NCI-H748 treated with DMSO at 0.1 percent for 48 hours (cell line): ENCODE results near the gene TAL2.

Experiments
- DNase-seq: peaks from one replicate; lab custom pipeline; 2025; lab: John Stamatoyannopoulos, UW

Gene TAL2

DNA sequence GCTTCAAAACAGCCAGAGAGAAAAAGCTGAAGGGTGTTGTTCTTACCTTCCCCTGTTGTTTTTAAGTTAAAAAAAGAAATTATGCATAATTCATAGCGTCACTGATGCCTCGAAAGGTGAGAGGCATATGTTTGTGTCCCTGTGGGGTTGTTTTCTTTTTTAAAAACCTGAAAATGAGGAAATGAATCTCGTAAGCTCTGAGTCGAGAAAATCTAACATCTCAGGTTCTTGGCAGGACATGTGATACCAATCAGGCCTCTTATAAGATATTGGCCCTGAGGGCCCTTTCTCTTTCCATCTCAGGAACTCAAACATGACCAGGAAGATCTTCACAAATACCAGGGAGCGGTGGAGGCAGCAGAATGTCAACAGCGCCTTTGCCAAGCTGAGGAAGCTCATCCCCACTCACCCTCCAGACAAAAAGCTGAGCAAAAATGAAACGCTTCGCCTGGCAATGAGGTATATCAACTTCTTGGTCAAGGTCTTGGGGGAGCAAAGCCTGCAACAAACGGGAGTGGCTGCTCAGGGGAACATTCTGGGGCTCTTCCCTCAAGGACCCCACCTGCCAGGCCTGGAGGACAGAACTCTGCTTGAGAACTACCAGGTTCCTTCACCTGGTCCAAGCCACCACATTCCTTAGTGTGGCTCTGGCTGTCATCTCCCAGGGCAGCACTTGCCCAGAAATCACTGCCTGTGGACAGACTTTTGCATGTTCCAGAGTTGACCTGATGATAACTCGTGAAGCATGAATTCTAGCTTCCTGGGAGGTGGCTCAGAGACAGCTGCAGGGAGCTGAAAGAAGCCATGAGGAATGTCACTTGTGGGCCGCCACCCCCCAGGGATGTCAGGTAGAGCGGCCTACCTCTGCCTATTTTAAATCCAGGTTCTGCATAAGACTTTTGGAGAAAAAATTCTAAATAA, at the start of gene TAL2:
Gene TAL2 (plus strand): TSS at position 274 of the 921 bp plus-strand sequence. CDS start 40 bp downstream, at position 314.
- no peak for DNase-seq

DNA sequence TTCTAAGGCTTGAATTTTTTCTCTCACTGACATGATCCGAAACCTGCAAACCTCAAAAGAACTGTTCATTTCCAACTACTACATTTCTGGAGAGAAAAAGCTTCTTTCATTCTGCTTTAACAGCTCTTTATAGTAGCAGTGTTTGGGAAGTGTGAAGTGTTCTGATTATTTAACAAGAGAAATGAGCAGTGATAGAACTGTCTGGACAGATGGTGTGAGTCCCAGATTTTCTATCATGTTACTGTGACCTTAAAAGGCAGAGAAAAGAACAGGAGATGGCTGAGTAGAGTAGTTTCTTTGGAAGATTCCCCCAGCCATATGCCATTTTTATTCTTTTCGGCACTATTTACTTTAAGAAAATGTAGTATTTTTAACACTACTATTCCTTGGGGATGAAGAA, 41.3 kb upstream of the TAL2 start:
- DNase-seq = no peak

DNA sequence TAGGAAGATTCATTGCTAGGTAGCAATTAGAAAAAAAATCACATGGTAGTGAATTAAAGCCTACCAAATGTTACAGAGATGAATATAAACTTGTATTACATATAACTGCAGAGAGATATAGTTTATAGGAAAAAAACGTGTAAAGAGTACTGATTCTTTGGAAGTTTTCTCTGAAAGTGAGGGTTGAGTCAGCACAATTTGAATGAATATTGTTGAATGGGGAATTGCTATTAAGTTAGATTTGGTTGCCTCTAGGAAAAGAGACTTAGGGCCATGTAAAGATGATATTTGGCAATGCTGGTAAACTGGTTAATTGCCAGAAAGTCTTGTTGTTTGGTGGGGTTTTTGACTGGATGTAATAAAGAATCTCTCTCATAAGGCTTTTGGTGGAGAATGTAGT, 37.2 kb upstream of the TAL2 start:
- no peak for DNase-seq

DNA sequence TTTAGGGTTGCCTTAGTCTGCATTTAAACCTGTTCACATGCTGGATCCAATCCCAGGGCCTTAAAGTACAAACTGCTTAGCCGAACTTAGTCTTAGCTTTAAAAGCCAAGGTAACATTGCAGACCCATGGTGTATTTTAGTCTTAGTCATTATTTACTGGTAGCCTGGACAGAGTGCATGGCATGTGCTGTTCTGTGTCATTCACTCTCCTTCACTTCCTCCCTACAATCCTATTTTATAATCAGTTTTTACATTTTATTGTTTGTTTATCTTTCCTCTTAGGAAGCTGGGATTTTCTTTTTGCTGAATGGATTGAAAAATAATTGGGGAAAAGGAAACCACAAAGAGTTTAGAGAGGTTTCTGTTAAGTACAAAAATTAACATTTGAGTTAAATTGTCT, 29.4 kb upstream of the TAL2 start:
- DNase-seq = no peak

DNA sequence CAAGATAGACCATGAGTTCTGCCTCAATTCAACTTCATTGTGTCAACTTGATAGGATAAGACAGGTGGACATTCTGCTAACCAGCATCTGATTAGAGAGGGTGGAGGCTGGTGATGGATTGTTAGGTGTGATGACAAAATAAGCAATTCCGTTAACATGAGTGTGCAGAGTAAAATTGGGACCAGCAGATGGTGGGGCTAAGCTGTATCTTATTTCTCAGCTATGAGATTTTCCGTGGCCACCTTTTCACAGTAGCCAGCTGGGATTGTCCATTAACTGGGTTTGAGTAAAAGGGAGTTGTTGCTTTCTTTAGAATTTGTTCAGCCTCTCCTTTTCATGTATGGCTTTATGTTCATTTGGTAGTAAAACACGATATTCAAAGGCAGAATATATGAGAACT, 28.8 kb upstream of the TAL2 start:
- DNase-seq = no peak

DNA sequence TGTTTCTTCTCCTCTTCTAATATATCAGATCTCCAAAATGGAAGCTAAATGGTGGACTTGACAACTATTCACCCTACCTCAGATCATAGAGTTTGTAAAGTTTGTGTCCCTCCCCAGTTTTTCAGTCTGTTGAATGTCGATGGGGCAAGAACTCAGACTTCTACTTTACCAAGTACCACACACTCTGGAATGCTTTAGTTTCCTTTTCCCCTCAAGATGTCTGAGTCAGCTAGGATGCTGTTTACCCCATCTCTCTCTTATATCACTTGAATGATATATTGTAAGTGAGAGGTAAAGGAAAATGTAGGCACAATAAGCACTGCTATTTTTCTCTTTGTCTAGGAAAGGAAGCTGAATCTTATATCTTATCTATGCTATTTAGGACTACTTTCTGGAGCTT, 25.9 kb upstream of the TAL2 start:
- no peak for DNase-seq

DNA sequence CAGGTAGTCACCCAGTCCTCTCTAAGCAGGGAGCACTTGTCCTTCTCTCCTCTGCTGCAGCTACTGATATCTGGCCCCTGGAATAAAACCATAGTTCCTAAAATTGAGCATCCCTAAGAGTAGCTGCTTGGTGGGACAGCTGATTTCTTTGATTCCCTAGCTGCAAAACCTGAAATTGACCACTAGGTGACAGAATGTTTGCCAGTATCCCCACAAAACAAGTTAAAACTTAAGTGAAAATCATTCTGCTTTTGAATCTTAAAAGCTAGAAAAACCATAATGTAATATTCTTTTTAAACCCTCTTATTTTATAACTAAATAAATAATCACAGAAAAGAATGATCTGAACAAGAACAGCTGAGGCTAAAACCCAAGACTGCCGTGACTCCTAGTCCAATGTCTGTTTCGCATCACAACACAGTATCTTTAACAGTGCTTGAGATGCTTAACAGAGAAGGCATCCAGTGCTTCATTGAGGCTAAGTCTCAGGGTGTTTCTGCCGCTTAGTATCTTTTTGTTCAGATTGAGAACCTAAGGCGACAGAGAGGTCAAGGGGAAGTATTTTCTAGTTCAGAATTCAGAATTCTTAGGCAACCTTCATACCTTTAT, 24.4 kb upstream of the TAL2 start:
- DNase-seq = no peak

DNA sequence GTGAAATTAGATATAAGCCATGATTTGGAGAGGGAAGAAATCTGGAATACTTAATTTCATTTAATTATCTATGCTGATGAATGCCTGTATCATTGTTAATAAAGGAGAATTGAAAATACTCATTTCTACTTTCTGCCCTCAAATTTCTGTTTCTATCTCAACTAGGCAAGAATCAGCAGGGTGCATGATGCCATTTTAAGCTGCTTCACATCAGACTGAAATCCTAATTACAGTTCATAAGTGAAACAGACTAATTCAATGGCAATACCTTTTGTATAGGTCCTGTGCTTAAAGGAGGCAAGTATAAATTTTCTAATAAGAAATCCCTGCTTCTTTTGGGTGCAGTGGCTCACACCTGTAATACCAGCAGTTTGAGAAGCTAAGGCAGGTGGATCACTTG, 22.3 kb upstream of the TAL2 start:
- DNase-seq = no peak

DNA sequence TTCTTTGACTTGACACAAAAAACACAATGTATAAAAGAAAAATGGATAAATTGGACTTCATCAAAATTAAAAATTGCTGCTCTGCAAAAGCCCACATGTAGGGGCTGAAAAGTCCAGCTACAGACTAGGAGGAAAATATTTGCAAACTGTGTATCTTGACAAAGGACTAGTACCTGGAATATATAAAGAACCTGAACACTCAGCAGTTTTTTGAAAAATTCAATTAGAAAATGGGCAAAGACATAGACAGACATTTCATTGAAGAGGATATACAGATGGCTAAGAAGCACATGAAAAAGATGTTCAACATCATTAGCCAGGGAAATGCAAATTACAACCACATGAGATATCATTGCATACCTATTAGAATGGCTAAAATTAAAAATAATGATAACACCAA, 18.5 kb upstream of the TAL2 start:
- DNase-seq = no peak

DNA sequence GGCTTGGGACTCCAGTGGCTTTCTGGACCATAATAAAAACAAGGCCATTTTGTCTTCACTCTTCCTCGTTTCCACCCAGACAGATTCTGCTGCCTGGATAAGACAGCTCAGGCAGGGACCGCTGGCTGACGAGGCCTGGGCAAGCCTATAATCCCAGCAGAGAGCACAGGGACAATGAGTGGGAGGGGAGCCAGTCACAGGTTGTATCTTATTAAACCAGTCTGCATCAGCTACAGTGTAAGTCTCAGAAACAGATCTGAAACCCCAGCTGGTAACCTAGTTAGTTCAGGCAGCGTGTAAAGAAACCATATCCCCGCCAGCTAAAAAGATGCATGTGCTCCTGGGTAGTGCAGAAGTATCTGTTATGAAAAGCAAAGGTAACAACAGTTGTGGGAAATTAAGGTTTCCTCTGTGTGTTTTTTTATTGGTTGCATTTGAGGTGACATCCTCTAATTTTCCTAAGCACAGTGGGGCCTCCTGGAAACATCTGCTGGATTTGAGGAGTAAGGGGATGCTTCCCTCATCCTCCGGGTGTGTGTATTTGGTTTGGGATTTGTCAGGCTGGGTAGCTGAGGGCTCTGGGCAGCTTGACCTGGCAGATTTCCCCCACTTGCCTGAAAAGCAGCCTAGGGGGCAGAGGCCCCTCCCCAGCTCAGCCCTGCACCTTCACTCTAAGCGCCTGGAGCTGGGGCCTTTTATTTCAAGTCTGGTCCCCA, 15.2 kb upstream of the TAL2 start:
- DNase-seq = no peak

DNA sequence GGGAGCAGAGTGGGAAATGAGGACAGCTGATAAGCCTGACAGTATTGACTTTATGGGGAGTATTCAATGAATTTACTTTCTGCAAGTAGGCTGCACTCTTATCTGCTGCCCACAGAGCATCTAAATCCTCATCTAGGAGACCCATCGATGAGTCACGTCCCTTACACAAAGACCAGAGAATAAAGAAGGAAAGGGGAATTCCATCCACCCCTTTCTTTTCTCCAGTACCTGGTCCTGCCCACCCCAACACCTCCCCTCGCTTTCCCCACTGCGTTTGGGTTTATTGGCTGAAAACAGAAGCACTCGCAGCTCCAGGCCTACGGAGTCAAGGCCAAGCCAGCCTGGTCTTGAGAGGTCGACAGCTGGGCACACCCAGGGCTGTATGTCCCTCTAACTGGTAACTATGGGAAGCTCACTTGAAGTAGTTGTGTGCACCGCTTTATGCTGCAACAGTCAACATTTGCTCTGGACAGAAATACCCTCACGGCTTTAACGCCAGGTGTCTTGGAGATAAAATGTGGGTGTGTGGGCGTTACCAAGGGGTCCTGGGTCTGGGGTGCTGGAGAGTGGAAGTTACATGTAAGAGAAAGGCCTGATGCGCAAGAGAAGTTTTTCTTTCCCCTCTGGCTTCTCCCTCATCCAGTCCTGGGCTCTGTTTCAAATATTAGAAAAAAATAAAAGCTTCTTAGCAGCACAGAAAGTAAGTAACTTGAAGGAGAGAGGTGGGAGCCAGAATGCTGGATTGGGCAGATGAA, 14.5 kb upstream of the TAL2 start:
- no peak for DNase-seq

DNA sequence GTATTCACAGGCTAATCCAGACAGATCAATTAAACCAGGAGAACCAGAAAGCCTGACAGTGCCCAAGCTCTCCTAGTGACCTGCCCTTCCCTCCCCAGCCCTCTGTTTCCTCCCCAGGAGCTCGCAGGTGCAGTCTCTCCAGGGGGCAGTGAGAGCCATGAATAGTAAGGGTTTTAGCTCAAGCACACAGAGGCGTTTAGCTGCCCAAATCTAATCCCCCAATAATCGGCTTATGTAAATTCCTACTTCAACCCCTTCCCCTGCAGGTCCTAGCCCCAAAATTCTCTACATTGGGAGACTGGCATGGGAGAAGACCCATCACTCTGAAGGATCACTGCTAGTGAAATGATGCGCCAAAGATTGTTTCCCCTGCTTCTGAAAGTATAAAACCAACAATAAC, 10.5 kb upstream of the TAL2 start:
- no peak for DNase-seq

DNA sequence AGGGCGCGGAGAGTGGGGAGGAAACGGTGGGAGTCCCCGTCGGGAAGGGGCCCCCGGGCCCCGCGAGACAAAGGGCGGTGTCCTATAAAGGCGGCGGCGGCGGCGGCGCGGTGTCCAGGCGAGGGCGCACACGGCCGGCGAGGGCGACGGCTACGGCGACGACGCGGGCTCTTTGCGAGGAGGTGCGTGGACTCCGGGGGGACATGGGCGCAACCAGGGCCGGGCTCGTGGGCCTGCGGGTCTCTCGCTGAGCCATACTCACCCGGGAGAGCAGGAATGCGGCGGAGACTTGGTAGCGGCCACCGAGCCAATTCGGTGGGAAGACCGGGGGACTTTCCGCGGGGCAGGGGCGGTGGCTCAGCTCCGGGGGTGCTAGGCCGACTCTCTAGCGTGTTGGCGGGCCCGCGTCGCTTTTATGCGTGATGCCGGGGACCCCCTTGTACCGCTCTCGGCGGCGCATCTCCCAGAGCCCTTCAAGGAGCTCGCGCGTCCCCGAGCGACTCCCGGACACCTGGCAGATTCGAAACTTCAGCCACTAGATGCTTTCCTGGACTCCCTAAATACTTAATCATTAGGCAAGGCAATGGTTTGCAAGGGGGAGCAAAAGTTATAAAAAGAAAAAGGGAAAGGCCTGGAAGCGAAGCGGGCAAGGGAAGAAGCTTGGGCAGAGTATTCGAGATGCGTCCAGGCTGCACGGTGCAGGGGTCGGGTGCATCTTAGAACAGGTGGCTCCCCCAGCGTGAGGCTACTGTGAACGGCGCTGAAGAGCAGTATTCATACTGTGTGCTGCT, 5.9 kb upstream of the TAL2 start:
- peak; percentile 19 for DNase-seq

DNA sequence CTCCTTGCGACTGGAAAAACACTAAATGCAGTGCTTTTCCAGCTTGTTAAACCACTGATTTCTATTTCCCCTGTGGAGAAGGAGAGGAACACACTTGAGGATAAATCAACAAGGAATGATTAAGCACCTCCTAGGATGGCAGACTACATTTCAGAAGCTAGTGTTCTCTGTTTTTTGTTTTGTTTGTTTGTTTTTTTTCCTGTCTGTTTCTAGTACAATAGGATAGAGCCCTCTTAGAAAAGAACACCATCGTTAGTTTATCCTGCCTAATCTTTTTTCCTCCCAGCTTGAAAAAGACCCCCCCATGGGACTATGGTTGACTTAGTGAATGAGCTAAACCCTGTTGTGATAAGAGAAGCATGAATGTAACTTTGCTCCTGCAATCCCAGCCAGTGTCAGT, 3.9 kb upstream of the TAL2 start:
- no peak for DNase-seq

DNA sequence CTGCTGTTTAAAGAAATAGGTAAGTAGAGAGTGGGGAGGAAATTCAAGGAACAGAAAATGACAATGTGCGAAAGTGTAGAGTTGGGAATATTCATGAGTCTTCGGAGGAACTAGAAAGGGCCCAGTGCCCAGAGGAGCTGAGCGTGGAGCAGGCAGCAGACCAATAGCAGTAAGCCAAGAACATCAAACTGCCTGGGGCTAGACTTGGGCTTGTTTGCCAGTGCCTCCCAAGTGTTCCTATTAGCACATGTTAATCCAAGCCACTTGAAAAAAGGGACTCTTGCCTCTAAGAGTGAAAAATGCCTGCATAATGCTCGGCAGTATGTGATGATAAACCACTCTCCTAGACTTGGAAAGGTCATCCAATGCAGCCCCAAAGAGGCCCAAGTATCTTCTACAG, 1.2 kb upstream of the TAL2 start:
- DNase-seq = no peak

DNA sequence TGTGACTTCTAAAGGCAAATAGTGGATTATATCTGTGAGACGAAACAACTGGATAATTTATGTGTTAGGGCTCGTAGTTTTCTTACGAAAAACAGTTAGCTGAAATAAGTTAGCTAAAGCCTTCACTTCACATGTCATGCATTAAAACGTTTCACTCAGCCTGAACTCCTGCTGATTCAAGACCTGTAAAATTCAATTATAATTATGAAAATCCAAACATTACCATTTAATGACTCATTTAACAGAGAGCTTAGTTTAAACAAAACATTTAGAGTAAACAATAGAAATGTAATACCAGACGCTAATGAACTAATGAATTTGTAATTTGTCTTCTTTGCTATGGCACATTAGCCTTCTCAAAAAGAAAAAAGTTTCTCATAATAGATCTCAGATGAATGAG, 1.7 kb downstream of the TAL2 start:
- no peak for DNase-seq

DNA sequence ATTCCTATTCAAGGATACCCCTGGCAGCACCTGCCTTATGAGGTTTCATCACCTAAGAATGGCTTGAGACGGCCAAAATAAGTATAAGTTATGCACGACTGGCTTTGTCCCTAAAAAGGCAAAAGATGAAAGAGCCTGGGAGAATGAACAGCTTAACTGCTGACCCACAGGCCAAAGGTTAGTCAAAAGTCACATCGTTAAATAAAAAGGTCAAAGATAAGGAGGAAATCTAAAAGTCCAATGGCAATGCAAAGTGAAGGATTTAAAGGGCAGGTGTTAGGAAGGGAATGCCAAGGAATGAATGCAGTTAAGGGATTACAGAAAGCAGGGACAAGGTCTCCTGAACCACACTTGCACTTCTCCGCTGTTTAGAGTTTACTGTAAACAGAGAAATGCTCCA, 5.6 kb downstream of the TAL2 start:
- DNase-seq = no peak

DNA sequence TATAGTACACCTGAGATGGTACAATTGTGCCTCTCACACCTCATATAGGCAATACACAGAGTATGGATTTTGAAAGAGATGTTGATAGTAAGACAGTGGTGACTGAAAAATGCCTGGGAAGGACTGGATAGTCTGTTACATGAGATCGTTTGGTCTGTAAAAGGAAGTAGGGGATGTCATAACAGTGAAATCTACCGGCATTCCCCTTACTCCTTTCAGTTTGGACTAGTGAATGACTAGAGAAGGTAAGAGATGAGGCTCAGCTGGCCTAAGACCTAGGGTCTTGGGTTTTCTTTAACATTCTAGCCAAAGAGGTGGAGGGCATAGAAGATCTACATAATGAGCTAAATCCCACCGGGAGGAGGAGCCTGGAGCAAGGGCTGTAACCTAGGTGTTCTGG, 8.1 kb downstream of the TAL2 start:
- no peak for DNase-seq

DNA sequence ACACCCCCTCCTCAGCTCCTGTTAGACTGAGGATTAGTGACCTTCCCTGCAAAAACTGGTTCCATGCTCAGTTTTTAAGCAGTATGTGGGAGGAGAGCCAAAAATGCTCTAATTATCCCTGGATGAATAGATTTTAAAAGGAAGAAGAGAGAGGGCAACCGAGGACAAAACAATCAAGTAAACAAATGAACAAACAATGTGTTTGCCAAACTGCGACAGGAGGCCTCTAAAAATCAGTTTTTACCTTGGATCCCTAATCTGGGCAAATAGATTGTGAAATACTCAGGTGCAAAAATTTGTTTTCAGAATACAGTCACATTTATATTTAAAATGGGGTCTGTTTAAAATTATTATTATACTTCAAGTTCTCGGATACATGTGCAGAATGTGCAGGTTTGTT, 8.5 kb downstream of the TAL2 start:
- DNase-seq = no peak

DNA sequence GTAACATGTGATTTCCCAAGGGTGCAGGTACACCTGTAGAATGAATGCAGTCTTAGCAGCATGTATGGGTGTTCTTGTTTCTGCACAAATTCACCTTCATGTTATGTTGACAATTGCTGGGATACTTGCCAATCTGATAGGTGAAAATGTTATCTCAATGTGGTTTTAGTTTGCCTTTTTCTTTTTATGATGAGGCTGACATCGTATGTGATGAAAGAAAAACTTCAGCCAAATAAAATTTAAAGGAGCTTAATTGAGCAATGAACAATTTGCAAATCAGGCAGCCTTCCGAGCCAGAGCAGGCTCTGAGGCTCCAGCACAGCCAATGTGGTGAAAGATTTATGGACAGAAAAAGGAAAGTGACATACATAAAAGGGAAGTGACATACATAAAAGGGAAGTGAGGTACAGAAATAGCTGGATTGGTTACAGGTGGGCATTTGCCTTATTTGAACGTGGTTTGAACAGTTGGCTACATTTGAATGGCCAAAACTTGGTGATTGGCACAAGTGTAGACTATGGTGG, 10.5 kb downstream of the TAL2 start:
- no peak for DNase-seq

DNA sequence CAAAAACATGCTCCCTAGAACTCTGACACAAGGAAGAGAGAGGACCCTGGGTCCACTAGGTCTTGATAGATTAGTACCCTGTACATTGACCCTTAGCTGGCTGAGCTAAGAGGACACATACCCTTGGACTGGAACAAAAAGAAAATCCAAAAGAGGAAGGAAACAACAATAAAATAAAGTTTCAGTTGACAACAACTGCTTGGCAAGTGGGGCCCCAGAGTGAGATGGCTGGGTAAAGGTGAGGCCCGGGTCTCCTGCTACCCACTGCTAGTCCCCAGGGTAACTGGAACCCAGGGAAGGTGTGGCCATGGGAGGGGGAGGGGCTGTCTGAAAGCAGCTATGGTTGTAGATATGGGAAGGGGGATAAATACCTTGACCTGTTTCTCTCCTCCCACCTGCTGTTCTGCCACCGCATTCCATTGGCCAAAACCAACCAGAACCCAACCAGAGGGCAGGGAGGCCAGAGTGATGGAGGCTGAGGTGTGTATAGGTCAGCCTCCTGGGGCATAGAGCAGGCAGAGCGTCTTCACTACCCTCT, 11.7 kb downstream of the TAL2 start:
- no peak for DNase-seq
